OCI-M1 (cell line): ENCODE data around the gene CBFA2T2.
"Not testable (repeated sequence)": the region's sequence is repeated elsewhere in the genome, so short reads cannot be mapped to it uniquely, and the experiment has no call there.

Experiments
- DNase-seq: peaks from one replicate; lab custom pipeline; 2025; lab: John Stamatoyannopoulos, UW

Gene CBFA2T2

GRCh38 chr20:33698966-33699365 is 209.1 kb downstream of the CBFA2T2 start:
- DNase-seq = not testable (repeated sequence)
